Vagina (tissue), 2 donors: ENCODE results near the gene C2orf49.

Source experiments
- POLR2A ChIP-seq, 2 donors: fragments of 450-650 bp; IDR thresholded peaks; one replicate each; pipeline ENCODE4 v1.6.1; 2017; ENCODE audit warnings: antibody characterized with exemption in 2 of 2, mild to moderate bottlenecking in 2 of 2, moderate library complexity in 2 of 2
- POLR2AphosphoS5 ChIP-seq, 2 donors: sonication (generic); formaldehyde crosslinking; IDR thresholded peaks; one replicate each; pipeline ENCODE4 v1.9.0; 2017; ENCODE audit warnings: antibody characterized with exemption in 2 of 2, mild to moderate bottlenecking in 2 of 2, low read depth in 1 of 2; ENCODE audit not compliant: insufficient read depth in 1 of 2
- TF ChIP-seq, protein P1 (sequence below), 3 experiments: fragments of 450-650 bp in 2 of 3; fragments of 200-600 bp in 1 of 3; sonication (generic) in 1 of 3; IDR thresholded peaks; one replicate each; pipeline ENCODE4 v1.5.1; 2017 to 2019; ENCODE audit warnings: antibody characterized with exemption in 3 of 3, mild to moderate bottlenecking in 2 of 3, moderate library complexity in 2 of 3

DNA sequence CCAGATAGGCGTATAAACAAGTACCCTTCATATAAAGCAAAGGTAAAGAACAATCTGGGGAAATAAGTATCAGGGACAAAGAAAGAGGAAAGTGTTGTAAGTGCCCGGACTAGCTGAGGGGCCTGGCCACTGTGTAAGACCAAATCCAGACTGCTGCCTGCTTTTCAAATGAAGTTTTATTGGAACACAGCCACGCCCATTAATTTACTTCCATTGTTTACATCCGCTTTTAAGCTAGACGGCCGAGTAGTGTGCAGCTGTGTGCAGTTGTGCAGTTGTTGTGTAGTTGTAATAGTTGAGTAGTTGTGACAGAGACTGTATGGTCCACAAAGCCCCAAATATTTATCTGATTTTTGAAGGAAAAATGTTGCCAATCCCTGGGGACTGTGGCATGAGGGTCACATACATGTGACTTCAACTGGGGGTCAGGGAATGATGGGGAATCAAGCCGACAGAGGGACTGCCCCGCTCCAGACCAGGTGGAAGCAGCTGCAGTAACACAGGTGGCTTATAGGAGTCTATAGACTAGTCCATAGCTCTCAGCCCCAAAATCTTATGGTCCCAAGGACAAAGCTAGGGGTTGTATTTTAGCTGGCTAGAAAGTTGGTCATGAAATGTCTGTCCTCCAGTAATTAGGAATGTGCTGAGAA, 31.5 kb downstream of the C2orf49 start:
- TF ChIP-seq, protein P1, sequence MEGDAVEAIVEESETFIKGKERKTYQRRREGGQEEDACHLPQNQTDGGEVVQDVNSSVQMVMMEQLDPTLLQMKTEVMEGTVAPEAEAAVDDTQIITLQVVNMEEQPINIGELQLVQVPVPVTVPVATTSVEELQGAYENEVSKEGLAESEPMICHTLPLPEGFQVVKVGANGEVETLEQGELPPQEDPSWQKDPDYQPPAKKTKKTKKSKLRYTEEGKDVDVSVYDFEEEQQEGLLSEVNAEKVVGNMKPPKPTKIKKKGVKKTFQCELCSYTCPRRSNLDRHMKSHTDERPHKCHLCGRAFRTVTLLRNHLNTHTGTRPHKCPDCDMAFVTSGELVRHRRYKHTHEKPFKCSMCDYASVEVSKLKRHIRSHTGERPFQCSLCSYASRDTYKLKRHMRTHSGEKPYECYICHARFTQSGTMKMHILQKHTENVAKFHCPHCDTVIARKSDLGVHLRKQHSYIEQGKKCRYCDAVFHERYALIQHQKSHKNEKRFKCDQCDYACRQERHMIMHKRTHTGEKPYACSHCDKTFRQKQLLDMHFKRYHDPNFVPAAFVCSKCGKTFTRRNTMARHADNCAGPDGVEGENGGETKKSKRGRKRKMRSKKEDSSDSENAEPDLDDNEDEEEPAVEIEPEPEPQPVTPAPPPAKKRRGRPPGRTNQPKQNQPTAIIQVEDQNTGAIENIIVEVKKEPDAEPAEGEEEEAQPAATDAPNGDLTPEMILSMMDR (IDR thresholded peaks at IDR 0.05), result no peak
- TF ChIP-seq POLR2A (IDR thresholded peaks at IDR 0.05), result no peak
- TF ChIP-seq POLR2AphosphoS5 (IDR thresholded peaks at IDR 0.05; ENCODE audit: insufficient read depth in 1 of 2, low read depth in 1 of 2), result no peak
